Parathyroid adenoma (tissue), 2 donors: ENCODE results near the gene LRTM2.

Experiments used
- H2AFZ ChIP-seq: fragments of 300-600 bp; sonication (generic); one replicate; pipeline ENCODE4 v1.7.0; 2017; ENCODE audit warnings: antibody characterized with exemption, mild to moderate bottlenecking
- H3K27ac ChIP-seq: fragments of 300-600 bp; sonication (generic); one replicate; pipeline ENCODE4 v1.7.0; 2017
- H3K27me3 ChIP-seq: fragments of 300-600 bp; sonication (generic); one replicate; pipeline ENCODE4 v1.7.0; 2017; ENCODE audit warnings: low read length; ENCODE audit not compliant: control insufficient read depth, insufficient read depth
- H3K36me3 ChIP-seq: fragments of 300-600 bp; sonication (generic); one replicate; pipeline ENCODE4 v1.7.0; 2017; ENCODE audit warnings: low read length; ENCODE audit not compliant: control insufficient read depth, insufficient read depth
- H3K4me1 ChIP-seq: fragments of 300-600 bp; sonication (generic); one replicate; pipeline ENCODE4 v1.7.0; 2017; ENCODE audit warnings: control low read depth
- H3K4me2 ChIP-seq: fragments of 300-600 bp; sonication (generic); one replicate; pipeline ENCODE4 v1.7.0; 2017; ENCODE audit warnings: low read length
- H3K4me3 ChIP-seq: fragments of 300-600 bp; sonication (generic); one replicate; pipeline ENCODE4 v1.7.0; 2017; ENCODE audit warnings: low read depth, low read length
- H3K79me2 ChIP-seq: fragments of 300-600 bp; sonication (generic); one replicate; pipeline ENCODE4 v1.7.0; 2017; ENCODE audit warnings: control low read depth
- H3K9ac ChIP-seq: fragments of 300-600 bp; sonication (generic); one replicate; pipeline ENCODE4 v1.7.0; 2017; ENCODE audit warnings: mild to moderate bottlenecking
- H3K9me3 ChIP-seq: fragments of 300-600 bp; sonication (generic); one replicate; pipeline ENCODE4 v1.7.0; 2017; ENCODE audit warnings: low read length; ENCODE audit not compliant: control insufficient read depth
- TF ChIP-seq, protein P1 (sequence below): fragments of 300-600 bp; sonication (generic); IDR thresholded peaks from one replicate; pipeline ENCODE4 v1.7.0; 2017; ENCODE audit warnings: antibody characterized with exemption, mild to moderate bottlenecking
- donor health status: primary hyperparathyroidism.

The LRTM2 gene

DNA sequence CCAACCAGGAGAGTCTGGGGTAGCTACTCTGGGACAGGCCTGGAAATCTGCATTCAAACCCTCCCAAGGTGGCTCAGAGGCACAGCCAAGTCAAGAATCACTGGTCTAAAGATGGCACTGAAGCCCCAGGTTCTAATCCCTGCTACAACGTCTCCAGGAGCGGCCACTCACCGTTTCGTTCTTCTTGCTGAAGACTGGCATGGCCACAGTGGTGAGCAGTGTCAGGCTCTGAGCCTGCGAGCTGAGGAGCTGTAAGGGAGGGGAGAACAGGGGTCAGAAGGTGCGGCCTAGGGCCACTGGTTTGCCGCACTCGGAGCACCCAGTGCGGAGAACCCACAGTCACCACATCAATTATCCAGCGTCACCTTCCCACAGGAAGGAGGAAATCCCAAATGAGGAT lies 59.3 kb downstream of the LRTM2 start:
- no peak overlapping the region for H3K27ac ChIP-seq

DNA sequence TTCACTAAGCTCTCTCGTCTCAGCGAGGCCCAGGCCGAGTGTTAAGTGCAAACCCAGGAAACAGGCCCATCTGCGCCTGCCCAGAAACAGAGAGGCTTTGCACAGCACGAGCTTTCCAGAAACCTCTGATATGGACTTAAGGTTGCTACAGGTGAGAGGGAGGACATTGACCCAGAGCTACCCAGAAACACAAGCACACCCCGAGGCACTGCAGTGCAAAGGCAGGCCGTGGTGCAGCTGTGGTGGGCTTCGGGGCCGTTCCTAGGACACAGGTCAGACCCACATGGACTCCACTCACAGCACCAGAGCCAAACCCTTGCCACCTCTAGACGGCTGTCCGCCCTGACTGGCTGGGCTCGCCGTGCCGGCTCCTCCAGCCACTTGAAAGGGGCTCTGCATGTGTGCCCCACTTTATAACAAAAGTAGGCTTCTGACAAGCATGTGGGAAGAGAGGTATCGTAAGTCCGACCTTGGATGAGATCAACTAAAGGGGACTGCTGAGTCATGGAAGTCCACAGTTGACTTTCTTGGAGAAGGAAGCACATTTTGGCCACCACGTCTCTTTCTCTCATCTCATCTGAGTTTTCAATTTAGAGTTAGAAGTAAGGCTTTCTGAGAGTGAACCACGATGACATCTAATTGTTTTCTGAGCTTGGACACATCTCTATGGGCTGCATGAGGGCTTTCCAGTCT lies 59.9 kb downstream of the LRTM2 start:
- no peak overlapping the region for H3K27ac ChIP-seq
- H3K4me3 ChIP-seq = no peak overlapping the region
- no peaks in the 10 kb centered on the region for H3K79me2 ChIP-seq
- H2AFZ ChIP-seq = no peak overlapping the region
- no peaks in the 10 kb centered on the region for H3K27me3 ChIP-seq
- H3K9me3 ChIP-seq = no peaks in the 10 kb centered on the region
- H3K4me2 ChIP-seq = no peak overlapping the region
- H3K4me1 ChIP-seq = no peaks in the 10 kb centered on the region
- no peak overlapping the region for H3K9ac ChIP-seq
- no peaks in the 10 kb centered on the region for H3K36me3 ChIP-seq
- TF ChIP-seq, protein P1, sequence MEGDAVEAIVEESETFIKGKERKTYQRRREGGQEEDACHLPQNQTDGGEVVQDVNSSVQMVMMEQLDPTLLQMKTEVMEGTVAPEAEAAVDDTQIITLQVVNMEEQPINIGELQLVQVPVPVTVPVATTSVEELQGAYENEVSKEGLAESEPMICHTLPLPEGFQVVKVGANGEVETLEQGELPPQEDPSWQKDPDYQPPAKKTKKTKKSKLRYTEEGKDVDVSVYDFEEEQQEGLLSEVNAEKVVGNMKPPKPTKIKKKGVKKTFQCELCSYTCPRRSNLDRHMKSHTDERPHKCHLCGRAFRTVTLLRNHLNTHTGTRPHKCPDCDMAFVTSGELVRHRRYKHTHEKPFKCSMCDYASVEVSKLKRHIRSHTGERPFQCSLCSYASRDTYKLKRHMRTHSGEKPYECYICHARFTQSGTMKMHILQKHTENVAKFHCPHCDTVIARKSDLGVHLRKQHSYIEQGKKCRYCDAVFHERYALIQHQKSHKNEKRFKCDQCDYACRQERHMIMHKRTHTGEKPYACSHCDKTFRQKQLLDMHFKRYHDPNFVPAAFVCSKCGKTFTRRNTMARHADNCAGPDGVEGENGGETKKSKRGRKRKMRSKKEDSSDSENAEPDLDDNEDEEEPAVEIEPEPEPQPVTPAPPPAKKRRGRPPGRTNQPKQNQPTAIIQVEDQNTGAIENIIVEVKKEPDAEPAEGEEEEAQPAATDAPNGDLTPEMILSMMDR = no peak

More for the DNA sequence above, 59.3 kb downstream of the LRTM2 start:
- Histone ChIP-seq H3K79me2 (no peaks in the 10 kb centered on the region), H3K27me3 (no peaks in the 10 kb centered on the region), H3K4me1 (no peaks in the 10 kb centered on the region), H3K9ac (no peak overlapping the region), H3K4me2 (no peak overlapping the region), H3K9me3 (no peaks in the 10 kb centered on the region), H3K36me3 (no peaks in the 10 kb centered on the region), H2AFZ (no peak overlapping the region), H3K4me3 (no peak overlapping the region)
- TF ChIP-seq, protein P1 = no peak

DNA sequence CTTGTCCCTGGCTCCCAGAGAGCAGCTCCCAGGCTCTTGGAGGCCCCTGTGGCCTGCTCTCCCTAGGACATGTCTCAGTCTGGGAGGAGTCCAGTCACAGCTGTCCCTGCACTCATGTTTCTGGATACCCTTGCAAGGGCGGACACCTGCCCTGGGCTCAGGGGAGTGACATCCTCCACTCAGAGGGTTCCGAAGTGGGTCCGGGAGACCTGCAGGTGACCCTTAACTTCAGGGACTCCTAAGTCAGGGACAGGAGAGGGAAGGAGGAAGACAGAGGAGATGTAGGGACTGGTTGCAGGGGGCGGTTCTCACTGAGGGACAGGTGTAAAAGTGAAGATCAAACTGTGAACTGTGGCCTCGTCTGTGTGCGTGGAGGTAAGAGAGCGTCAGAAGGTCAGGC lies 60.5 kb downstream of the LRTM2 start:
- H3K79me2 ChIP-seq = no peaks in the 10 kb centered on the region
- H3K9me3 ChIP-seq = no peaks in the 10 kb centered on the region
- TF ChIP-seq, protein P1 = no peak
- H2AFZ ChIP-seq = no peak overlapping the region
- H3K36me3 ChIP-seq = no peaks in the 10 kb centered on the region
- no peak overlapping the region for H3K4me3 ChIP-seq
- H3K4me2 ChIP-seq = no peak overlapping the region
- no peak overlapping the region for H3K27ac ChIP-seq
- H3K27me3 ChIP-seq = no peaks in the 10 kb centered on the region
- H3K4me1 ChIP-seq = no peaks in the 10 kb centered on the region
- no peak overlapping the region for H3K9ac ChIP-seq

DNA sequence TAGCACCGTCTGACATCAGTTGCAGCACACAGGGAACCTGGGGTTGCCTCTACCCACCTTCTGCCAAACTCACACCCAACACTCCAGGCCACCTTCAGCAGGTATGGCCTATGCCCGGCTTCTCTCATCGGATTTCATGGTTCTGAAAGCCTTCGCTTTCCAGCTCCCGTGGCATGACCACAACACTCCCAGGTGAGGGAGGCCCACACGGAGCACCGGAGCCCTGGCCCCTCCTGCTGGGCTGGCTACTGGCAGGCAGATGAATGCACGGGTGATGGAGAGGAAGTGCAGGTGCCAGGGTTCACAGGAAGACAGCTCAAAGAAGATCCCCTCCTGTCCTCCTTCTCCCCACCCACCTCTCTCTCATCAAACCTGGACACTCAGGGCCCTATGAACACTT lies 60.9 kb downstream of the LRTM2 start:
- no peak overlapping the region for H2AFZ ChIP-seq
- no peak overlapping the region for H3K27ac ChIP-seq
- no peak overlapping the region for H3K4me2 ChIP-seq
- H3K9ac ChIP-seq = no peak overlapping the region
- H3K79me2 ChIP-seq = no peaks in the 10 kb centered on the region
- no peak overlapping the region for H3K4me3 ChIP-seq
- TF ChIP-seq, protein P1 = no peak
- no peaks in the 10 kb centered on the region for H3K4me1 ChIP-seq
- no peaks in the 10 kb centered on the region for H3K9me3 ChIP-seq
- no peaks in the 10 kb centered on the region for H3K36me3 ChIP-seq
- no peaks in the 10 kb centered on the region for H3K27me3 ChIP-seq

DNA sequence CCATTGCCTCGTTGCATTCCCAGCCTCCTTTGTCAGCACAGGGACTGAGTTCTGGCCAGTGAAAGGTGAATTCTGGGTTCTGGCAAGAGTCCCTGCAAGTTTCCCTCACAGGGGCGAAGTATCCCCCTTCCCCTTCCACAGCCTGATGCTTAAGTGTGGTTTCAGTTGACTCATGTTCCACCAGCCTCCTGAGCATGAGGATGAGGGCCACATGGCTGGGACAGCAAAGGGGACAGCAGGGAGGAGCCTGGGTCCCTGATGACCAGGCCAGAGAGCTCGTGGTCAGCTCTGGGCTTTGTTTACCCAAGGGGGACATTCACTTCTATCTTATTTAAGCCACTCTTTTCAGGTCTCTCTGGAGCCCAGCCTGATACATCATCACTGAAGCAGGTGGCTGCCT lies 61.6 kb downstream of the LRTM2 start:
- no peak overlapping the region for H2AFZ ChIP-seq
- H3K27ac ChIP-seq = no peak overlapping the region
- no peaks in the 10 kb centered on the region for H3K9me3 ChIP-seq
- TF ChIP-seq, protein P1 = no peak
- H3K9ac ChIP-seq = no peak overlapping the region
- no peak overlapping the region for H3K4me2 ChIP-seq
- no peaks in the 10 kb centered on the region for H3K27me3 ChIP-seq
- H3K36me3 ChIP-seq = no peaks in the 10 kb centered on the region
- no peak overlapping the region for H3K4me3 ChIP-seq
- no peaks in the 10 kb centered on the region for H3K79me2 ChIP-seq
- no peaks in the 10 kb centered on the region for H3K4me1 ChIP-seq
